Stimulated activated CD8-positive, alpha-beta memory T cell treated with anti-CD3 and anti-CD28 coated beads, Interleukin-7, amount 100 ng/mL, for 1 hour (primary cell): ENCODE measurements around the gene NTM.

Experiments used
- DNase-seq, 2 donors: peaks; one replicate each; pipeline ENCODE4 v3.0.0-alpha.2; 2020; ENCODE audit warnings: low read depth in 2 of 2

NTM gene

DNA sequence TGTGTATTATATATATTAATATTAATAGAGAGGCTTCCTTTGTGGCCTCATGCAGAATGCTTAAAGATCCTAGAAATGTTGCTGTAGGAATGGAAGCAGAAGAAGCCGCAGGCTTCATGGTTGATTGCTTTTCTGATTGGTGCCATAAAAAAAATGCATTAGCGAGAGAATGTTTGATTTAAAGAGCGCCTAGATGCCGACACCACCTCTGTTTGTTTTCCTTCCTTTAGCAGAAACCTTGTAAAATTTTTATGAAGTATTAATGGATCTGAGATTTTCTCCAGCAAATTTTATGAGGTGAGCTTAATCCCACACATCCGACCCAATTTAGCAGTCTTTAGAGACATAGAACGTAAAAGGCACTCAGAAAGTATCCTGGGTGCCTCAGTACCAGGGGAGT, 587.5 kb downstream of the NTM start:
- no peak for DNase-seq

DNA sequence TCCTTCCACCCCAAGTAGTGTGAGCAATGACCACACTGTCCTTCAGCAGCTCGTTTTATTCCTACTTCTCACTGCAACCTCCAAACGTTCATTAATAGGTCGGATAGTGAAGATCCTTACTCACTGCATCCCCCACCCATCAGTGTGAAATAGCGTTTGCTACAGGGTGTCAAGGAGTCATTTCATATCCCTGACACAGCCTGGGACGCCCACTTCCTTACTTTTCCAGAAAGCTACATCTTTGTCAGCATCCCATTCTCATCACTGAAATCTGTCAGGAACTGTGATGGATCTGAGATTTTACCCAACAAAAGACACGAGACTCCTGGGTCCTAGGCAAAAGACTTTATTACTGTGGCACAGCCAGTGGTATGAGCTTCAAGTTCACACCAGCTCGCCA, 592.4 kb downstream of the NTM start:
- DNase-seq, result no peak

DNA sequence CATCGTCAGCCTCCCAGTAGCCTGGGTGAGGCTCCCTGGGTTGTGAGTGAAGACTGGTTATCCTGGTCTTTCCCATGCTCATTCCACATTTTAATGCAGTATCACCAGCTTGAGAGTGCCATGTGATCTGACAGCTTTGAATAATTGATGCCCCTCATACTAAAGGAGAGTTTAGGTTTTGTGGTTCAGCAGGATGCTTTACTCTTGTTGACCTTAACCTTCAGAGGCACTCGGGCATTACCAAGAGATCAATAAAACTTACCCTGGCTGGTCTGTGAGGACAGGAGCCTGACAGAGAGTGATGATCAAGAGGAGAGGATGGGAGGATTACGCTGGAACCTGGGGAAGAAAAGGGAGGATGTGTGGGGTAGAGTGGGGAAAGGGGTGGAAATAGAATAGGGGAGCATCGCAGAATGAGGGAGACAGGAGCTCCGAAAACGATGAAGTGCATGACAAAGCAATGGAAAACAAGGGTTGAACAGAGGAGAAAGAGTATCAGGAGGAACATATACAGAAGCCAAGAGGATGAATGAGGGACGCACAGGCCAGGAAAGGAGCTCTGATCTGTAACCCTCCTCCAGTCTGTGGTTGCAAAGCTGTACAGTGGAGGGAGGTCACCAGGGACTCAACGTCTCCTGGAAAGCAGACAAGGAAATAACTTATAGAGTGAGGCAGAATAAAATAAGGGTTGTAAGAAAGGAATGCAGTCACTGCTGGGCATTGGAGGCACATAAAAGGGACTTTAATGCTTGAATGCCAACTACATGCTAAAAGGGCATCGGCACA, 594.5 kb downstream of the NTM start:
- DNase-seq, result no peak

DNA sequence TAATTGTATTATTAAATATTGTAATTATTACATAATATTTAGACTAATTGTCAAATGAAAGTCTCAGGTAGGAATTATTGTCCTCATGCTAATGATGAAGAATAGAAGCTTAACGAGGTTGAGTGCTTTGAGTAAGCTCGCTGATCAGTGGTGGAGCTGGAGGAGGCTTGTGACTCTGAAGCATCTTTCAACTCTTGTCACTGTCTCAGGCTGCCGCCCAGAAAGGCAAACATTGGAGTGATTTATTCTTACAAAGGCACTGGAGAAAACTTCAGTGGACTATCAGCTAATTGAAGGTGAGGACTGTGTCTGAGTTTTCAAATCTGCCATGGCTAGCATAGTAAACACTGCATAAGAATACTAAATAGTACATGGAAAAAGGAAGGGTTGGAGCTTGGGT, 595.1 kb downstream of the NTM start:
- DNase-seq, result no peak

DNA sequence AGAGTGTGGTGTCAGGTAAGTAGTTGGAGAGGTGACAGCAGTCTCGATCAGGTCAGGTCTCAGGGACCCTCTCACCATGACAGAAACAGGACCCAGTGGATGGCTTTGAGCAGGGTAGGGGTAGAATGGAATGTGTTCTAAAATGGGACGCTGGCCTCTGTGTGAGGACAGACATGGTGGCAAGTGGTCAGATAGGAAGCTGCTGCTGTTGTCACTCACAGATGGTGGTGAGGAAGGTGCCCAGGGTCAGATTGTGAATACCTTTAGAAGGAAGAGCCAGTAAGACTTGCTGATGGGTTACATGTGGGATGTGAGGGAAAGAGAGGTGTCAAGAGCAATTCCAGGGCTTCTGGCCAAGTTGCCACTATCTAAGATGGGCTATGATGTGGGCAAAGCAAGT, 596.3 kb downstream of the NTM start:
- DNase-seq, result no peak

DNA sequence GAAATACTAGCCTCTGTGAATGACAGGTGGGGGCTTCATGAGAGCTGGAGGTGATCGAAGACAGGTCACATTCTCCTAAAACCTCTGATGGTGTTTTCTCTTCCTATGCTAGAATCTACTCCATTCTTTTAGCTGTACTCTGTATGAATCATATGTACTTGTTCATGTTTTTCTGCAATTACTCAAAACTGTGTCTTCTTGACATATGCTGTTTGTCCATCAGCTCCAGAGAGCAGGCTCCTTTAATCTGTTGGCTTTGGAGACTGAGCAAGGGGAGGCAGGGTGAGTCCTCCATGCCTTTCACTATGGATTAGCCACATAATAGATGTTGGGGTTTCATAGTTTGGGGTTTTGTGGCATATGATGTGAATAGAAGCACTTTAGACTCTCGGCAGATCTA, 598.8 kb downstream of the NTM start:
- no peak for DNase-seq

DNA sequence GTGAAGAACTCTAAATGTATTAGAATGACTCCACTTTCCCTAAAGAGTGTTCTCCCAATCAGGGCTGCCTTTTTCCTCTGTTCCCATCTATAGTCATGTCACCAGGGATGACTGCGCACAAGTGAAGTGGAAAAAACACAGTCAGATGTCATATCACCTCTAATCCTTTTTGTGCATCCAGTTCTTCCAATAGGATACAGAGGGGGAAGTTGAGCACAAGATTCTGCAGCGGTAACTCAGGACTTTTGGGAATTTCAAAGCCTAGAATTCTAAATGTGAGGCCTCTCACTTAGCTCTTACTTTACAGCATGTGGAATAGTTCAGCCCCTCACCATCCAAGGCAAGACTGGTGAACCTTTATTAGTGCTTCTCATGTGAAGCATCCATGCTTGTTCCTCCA, 602.6 kb downstream of the NTM start:
- no peak for DNase-seq

DNA sequence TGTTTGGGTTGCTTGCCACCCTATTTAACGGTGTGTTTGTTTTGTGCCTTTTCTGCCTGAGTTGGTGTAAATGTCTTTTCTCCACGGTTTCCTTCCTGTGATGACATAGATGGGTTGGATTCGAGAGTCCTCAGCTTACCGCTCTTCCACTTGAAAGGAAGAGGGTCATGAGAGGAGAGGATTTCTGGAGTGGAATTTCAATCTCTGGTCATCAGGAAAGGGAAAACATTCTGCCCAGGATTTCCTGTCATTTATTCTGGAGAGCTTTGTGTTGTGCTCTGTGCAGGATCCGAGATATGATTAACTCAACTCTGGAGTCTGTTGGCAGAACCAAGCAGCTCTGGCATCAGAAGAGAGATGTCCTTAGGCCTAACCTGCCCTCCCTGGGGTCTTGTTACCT, 605.2 kb downstream of the NTM start:
- DNase-seq, result no peak

DNA sequence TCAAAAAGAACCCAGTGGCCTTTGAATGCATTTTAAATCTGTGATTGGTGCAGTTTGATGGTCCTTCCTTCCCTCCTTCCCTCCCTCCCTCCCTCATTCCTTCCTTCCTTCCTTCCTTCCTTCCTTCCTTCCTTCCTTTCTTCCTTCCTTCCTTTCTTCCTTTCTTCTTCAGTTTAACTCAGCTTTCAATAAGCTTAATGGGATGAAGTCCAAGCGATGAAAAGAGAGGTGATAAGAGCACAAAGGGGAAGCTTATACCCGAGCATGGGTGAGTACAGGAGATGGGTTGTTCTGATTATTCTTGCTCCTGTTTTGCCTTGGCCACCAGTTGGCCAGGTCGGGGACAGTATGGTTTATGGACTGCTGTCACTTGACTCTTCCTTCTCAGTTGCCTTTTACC, 605.6 kb downstream of the NTM start:
- no peak for DNase-seq

DNA sequence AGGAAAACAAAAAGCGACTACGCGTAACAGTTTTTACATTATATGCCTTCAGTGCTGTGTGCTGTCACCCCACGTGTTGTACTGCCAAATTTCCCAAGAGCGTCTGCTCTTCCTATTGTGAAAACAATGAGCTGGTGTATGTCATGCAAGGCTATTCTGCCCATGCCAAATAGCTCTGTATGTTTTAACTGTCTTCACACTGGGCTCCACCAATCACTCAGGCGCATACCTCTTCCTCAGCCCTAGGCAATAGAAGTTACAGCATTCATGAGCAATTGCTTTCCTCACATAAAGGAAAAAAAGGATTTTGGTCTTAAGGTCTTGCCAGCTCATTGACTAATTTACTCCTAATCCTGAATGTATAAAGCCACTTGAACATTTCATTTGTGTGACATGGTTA, 606.8 kb downstream of the NTM start:
- no peak for DNase-seq

DNA sequence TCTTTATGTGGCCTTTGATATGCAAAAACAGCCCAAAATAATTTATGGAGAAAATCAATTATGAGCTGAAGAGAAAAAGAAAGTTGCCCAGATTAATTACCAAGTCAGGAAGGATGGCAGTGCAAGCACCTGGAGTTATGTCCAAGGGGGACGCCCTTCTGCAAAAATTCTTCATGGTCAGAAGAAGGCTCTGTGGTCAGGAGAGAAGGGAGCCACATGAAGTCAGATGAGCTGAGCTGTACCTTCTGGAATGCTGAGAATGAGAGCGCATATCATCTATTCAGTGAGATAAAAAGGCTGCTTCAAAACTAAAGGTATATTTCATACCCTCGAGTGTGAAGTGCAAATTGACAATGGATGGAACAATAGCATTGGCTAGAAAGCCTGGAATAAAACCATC, 607.4 kb downstream of the NTM start:
- DNase-seq, result no peak

DNA sequence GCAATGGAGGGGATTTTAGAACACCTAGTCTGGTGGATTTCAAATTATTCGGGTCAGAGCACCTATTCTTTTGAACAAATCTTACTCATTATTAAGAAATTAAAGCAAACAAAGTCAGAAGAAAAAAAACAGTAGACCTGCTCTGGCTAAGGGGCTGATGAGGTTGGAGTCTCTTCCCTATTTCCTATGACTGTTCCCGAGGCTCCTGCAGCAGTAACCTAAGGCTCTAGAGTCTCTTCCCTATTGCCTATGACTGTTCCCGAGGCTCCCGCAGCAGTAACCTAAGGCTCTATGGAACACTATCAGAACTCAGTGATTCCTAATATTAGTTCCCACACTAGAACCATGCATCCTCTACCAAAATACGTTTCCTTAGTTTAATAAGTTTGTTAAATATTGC, 607.9 kb downstream of the NTM start:
- DNase-seq, result no peak

DNA sequence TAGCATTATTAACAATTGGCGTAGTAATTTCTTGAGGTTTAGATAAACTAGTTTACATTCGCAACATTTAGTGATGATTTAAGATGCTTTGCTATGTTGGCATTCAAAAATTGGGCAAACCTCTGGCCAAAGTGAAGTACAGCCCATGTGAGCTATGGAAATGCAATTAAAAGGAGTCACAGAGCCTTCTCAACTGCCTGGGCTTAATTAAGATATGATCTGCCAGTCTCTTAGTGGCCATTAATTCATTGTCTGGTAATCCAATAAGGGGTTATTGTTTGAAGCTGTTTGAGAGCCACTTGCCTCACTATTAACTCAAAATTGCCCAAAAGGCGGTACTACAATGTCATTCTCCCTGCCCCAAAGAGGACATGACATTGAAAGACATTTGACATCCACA, 608.9 kb downstream of the NTM start:
- no peak for DNase-seq

DNA sequence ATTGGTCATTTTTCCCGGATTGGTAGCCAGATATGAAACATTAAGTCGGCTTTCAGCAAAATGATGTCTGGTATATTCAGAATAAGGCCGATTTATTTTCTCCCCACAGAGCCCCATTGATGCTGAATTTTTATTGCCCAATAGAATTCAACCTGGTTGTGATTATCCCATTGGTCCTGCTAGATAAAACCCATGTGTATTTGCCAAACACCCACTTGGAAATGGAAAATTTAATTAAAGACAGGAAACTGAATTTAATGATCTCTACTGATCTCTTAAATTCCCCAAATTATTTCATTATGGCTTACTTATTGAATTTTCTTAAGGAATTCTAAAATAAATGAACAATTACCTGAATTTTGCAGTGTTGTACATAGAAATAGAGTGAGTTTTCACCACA, 609.8 kb downstream of the NTM start:
- no peak for DNase-seq

DNA sequence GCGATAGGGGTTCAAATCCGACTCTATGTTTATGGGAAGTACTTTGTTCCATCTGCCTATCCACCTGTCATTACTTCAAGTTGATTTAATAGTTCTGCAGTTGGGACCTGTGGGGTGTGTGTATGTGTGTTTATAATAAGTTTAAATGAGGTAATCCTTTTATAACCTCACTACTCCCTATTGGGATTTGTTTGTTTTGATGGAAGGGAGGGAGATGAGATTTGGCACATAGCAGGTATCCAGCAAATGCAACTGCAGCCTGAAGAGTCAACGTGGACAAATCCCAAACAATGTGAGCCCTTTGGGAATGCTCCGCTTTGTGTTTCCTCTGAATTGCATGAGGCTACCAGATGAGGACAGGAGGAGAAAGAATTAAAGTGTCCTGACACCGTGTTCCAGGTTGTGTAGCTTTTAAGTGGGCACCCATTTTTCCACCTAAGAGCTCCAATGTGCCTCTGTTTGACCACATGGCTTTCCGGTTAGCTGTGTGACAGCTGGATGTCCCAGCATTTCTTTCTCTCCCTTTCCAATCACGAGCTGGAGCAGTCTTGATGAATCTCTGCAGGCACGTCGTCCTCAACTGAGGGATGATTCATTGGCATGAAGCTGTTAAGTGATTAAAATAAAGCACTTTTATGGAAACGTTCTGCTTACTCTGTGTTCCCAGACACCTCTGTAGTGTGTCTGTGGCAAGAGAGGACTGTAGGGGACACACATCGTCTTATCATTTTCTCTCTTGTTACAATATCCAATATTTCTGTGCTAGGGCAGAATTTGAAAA, 610.7 kb downstream of the NTM start:
- DNase-seq, result no peak

DNA sequence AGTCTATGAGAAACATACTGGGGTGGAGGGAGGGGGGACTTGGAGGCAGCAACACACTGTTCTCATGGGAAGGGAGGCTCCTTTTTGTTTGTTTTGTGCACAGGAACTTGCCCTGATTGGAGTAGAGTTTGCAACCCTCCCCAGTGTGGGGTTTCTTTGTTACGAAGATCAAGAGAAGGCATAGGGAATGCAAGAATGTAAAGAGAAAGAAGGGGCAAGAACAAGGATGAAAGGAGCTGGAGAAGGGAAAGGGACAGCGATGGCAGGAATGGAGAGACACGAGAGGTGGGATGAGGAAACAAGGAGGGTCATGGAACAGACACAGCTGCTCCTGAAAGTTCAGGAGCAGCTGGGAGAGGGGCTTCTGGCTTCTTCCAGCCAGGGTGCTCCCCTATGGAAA, 611.7 kb downstream of the NTM start:
- no peak for DNase-seq

DNA sequence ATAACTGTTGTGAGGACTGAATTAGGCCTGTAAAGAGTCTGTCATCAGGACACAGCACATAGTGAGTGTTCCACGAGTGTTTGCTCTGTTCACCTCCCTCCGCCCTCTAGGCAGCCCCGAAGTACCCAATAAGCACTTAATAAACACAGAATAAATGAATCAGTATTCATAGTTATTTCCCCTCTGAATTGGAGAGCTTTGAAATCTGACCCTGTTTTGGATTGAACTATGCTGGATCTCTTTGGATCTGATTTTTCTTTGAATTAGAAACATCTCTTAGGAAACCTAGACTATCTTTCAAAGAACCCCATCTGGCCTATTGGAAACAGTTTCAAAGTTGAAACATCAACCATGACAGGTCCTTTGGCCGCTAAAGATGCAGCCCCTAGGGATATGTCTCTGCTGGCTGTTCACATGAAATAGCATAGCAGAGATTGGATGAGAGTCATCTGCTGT, 615.5 kb downstream of the NTM start:
- DNase-seq, result no peak

DNA sequence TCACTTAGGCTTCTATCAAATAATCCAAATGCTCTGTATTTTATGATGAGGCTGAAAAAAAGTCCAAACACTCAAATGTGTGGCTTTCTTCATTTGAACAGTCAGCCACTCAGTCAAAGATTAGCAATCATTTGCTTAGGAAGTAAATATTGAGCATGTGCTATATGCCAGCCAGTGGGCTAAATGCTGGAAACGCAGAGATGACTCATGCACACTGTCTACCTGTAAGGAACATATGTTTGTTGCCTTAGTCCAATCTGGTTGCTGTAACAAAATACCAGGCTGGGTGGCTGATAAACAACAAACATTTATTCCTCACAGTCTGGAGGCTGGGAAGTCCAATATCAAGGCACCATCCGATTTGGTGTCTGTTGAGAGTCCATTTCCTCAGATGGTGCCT, 617.3 kb downstream of the NTM start:
- no peak for DNase-seq

DNA sequence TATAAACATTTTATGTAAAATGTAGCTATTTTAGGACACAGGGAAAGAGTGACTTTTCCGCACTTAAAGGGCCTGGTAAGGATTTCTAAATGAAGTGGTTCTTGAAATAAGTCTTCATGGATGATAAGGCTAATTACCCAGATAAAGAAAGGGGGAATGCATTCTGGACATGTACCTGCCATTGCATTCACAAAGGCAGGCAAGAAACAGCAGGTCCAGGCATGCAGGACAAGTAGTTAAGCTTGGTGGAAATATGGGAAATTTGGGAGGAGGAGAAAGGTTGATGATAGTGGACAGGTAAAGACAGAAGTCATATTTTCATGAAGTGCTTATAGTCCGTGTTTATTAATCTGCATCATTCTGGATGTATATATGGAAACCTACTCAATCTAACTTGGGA, 621.2 kb downstream of the NTM start:
- no peak for DNase-seq

DNA sequence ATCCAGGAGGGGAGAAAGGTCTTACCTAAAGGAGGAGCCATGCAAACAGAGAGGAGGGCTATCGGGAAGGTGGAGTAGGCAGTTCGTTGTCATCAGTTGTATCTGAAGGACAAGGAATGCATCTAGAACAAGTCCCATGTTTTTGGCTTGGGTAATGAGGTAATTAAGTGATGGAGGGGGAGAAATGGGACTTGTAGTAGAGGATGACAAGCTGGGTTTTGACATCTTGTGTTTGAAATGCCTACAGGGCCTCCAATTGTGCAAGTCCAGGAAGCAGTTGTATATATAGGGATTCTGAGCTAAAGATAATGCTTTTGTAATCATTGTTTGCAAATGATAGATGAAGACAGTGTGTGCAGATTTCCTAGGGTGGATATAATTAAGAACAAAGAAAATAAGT, 622.8 kb downstream of the NTM start:
- DNase-seq, result no peak

DNA sequence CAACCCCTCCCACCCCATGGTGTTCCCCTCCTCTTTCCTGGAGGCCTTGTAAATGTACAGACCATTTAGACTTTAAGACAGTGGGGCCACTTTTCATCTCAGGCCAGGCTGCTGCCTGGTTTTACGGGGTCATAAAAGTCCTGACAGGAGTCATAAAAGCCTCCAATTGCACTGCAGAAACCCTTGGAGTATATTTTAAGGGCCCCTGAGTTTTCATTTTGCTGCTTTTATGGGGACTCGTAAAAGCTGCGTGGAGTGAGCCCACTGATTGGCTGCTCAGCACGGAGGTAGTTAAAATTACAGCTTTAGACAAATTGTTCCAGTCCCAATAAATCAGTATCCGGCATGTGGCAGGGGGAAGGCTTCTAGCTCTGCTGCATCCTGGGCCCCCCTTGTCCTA, 627.6 kb downstream of the NTM start:
- DNase-seq, result no peak

DNA sequence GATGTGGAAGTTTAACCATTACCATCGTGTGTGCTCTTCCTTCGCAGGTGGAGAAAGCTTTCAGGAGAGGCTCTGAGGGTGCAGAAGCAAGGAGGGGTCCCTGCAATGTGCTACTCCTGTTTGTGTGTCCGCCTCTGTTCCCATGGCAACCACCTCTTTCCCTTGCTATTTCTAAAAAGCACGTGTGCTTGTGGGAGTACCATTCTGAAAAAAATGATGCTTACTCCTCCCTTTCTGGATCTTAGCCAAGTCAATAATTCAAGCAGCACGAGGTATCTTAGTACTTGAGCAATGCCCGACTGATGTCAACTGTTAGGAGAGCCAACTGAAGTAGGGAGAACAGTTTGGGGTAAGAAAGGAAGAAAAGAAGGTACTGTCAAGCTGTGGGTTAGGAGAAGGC, 628.7 kb downstream of the NTM start:
- DNase-seq, result no peak

DNA sequence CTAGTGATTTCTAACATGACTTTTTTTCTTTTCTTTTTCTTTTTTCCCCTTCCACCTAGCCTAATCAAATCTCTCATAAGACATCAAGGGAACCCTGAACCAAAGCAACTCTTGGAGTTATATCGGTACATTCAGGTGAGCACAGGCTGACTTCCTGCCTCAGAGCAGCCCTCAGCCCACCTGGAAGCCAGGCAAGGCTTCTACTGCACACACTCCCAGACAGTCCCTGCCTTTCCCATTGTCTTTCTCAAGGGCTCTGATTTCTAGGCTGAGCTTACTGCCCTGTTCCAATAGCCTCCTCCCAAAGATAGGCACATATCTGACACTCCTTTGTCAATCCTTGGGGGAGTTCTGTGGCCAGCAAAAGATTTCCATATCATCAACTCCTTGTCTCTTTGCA, 629.5 kb downstream of the NTM start:
- DNase-seq, result no peak

DNA sequence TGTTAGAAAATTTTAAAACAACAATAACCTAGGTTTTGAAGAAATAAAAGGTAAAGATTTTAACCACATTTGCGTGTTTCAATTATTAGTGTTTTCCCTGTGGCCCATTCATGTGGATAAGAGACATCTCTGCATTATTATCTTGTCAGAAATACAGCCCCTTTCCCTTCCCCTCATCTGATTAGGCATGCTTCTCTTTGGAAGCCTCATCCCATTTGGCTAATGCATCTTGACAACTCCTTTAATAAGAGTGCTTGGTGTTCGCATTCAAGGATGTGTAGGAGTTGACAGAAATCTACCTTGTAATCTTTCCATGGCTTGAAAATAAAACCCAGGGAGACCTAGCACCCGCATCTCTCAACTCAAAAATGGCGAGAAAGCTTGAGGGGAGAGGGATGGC, 635.5 kb downstream of the NTM start:
- DNase-seq, result no peak
